22Rv1 (cell line): Measurements from ENCODE around the gene AXL.

Experiments used
- ZFX ChIP-seq: fragments of 450-650 bp; IDR thresholded peaks from 2 replicates; pipeline ENCODE4 v1.6.1; 2017; ENCODE audit warnings: antibody characterized with exemption, borderline replicate concordance
- TF ChIP-seq, protein P1 (sequence below): fragments of 450-650 bp; IDR thresholded peaks from 2 replicates; pipeline ENCODE4 v1.5.1; 2017; ENCODE audit warnings: mild to moderate bottlenecking

DNA sequence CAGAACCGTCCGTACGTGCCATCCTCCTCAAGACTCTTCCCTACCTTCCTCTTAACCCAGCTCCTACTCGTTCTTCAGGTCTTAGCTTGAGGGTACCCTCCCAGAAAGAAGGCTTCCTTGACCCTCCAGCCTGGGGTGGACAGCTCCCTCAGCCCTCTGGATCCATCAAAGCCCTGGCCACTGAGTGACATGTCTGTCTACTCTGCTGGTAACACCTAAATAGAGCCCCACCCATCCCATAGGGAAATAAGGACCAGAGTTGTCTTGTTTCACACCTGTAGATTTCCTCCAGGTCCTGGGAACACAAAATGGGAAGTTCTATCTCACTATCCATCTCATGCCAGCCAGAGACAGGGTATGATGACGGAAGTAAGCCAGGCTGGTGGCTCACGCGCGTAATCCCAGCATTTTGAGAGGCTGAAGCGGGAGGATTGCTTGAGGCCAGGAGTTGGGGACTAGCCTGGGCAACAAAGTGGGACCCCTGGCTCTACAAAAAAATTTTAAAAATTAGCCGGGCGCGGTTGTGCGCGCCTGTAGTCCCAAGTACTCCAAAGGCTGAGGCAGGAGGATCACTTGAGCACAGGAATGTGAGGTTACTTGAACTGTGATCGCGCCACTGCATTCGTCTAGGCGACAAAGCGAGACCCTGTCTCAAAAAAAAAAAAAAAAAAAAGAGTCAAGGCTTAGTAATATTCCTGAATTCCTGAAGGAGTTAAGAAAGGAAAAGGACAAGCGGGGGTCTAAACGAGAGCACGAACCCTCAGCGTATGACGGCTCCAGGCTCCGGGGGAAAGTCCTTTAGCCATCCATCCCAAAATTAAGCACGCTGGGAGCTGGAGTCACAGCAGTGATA, 90.4 kb downstream of the AXL start:
- TF ChIP-seq, protein P1, sequence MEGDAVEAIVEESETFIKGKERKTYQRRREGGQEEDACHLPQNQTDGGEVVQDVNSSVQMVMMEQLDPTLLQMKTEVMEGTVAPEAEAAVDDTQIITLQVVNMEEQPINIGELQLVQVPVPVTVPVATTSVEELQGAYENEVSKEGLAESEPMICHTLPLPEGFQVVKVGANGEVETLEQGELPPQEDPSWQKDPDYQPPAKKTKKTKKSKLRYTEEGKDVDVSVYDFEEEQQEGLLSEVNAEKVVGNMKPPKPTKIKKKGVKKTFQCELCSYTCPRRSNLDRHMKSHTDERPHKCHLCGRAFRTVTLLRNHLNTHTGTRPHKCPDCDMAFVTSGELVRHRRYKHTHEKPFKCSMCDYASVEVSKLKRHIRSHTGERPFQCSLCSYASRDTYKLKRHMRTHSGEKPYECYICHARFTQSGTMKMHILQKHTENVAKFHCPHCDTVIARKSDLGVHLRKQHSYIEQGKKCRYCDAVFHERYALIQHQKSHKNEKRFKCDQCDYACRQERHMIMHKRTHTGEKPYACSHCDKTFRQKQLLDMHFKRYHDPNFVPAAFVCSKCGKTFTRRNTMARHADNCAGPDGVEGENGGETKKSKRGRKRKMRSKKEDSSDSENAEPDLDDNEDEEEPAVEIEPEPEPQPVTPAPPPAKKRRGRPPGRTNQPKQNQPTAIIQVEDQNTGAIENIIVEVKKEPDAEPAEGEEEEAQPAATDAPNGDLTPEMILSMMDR: no peak
- no peak for TF ChIP-seq ZFX
